GM11168 (cell line): ENCODE results near the gene SLC2A3.
"Not testable (repeated sequence)": the region's sequence is repeated elsewhere in the genome, so short reads cannot be mapped to it uniquely, and the experiment has no call there.

Source experiments
- in situ Hi-C: fragments of 300-500 bp; cut with MboI; formaldehyde crosslinking; loops from one replicate; pipeline ENCODE4 v1.12.0; 2022; ENCODE audit warnings: low sequenced_read_pairs; ENCODE audit not compliant: unreplicated experiment

SLC2A3 gene

DNA sequence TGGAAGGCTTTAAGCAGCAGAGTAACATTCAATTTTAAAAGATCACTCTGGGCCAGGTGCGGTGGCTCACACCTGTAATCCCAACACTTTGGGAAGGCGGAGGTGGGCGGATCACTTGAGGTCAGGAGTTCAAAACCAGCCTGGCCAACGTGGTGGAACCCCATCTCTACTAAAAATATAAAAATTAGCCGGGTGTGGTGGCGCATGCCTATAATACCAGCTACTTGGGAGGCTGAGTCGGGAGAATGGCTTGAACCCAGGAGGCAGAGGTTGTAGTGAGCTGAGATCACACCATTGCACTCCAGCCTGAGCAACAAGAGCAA is 17.8 kb downstream of the SLC2A3 start:
- in situ Hi-C loops = not testable (repeated sequence)

DNA sequence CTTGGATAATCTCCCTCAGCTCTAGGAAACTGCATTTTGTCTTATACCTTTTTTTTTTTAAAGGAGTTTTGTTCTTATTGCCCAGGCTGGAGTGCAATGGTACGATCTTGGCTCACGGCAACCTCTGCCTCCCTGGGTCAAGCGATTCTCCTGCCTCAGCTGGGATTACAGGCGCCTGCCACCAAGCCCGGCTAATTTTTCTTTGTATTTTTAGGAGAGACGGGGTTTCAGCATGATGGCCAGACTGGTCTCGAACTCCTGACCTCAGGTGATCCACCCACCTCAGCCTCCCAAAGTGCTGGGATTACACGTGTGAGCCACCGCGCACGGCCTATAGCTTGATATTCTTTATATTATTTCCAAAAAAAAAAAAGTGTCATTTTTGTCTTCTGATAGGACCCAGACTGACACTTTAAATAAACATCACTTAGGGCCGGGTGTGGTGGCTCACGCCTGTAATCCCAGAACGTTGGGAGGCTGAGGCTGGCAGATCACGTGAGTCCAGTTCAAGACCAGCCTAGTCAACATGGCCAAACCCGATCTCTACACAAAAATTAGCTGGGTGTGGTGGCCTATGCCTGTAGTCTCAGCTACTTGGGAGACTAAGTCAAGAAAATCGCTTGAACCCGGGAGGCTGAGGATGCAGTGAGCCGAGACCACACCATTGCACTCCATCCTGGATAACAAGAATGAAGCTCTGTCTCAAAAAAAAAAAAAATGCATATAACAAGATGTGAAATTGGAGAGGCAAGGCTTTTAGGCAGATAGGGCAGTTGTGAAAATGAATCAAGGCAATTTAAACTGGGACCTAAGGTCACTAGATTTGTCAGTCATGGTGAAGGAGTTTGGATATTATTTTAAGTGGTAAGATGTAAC is 18.4 kb downstream of the SLC2A3 start:
- in situ Hi-C loops = no loop called here

DNA sequence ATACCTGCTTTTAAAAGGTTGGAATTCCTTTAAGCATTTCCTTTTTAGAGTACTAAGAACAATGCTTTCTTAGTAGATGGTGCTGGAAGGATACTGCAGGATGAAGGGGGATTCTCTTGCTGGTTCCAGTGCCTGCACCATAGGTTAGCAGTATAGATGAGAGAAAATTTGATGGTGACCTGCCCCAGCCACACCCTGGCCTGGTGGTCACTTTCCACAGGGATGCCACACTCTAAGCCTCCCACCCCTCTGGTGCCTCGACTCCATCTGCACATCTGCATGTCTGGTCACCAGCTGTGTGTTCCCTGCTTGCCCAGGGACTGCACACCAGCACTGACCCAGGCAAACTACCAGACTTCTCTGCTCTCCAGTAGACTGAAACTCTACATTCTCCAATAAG is 19.1 kb downstream of the SLC2A3 start:
- in situ Hi-C loops = no loop called here

DNA sequence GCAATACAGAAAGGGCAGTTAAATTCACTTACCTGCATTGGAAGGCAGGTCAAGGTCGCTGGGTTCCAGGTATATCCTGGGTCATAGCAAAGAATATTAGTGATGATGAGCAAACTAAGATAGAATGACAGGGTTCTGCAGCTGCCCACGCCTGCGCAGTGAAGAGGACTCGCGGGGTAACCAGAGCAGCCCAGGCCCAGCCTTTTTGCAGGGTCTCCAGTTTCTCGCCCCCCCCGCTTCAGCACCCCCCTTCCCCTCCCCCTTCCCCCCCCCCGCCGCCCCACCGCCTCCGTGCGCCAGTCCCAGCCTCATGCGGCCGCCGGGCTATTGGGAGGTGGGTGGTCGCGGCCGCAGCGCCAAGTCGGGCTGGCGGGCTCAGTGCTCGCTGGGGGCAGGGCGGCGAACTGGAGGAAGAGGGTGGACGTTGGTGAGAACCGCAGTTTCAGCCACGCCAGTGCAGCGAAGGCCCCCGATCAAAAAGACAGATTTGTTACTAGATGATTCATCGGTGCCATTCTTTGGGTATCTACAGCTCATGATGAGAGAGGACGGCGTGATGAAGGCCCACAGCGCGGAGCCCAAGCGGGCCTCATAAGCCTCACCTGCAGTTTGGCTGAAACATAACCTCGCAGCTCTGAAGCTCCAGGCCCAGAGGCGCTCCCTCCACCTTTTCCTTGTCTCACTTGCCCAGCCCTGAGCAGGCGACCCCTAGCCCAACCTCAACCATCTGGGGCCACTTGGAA is 20.2 kb downstream of the SLC2A3 start:
- in situ Hi-C loops = no loop called here

DNA sequence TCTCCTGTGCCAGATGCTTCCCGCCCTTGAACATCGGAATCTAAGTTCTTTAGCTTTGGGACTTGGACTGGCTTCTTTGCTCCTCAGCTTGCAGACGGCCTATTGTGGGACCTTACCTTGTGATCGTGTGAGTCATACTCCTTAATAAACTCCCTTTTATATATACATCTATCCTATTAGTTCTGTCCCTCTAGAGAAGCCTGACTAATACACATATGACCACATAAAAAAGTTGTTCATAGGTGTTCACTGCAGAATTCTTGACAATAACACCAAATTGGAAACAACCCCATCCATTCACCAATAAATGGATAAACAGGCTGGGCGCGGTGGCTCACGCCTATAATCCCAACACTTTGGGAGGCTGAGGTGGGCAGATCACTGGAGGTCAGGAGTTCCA is 25.9 kb downstream of the SLC2A3 start:
- in situ Hi-C loops = not testable (repeated sequence)

DNA sequence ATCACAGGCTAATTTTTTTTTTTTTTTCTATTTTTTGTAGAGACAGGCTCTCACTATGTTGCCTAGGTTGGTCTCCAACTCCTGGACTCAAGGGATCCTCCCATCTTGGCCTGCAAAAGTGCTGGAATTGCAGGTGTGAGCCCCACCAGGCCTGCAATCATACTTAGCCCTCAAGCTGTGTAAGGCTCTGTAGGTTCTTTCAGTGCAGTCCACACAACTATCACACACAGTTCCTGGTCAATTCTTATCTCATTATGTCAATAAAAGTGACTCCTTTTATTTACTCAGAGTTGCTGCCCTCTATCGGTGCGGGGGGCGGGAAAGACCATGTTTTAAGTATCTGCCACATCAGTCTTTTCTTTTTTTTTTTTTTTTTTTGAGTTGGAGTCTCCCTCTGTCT is 29.0 kb downstream of the SLC2A3 start:
- in situ Hi-C loops = no loop called here

DNA sequence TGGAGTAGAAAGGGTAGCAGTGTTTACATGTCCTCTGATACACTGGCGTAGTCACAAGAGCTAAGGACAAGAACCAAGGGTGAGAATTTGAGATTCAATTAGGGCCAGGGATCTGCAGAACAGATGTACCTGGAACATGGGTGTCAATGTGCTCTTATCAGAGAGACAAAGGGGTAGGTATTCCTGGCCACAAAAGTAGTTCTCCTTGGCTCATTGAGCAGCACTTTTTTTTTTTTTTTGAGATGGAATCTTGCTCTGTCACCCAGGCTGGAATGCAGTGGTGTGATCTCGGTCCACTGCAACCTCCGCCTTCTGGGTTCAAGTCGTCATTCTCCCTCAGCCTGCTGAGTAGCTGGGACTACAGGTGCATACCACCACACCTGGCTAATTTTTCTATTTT is 29.7 kb downstream of the SLC2A3 start:
- in situ Hi-C loops = not testable (repeated sequence)

DNA sequence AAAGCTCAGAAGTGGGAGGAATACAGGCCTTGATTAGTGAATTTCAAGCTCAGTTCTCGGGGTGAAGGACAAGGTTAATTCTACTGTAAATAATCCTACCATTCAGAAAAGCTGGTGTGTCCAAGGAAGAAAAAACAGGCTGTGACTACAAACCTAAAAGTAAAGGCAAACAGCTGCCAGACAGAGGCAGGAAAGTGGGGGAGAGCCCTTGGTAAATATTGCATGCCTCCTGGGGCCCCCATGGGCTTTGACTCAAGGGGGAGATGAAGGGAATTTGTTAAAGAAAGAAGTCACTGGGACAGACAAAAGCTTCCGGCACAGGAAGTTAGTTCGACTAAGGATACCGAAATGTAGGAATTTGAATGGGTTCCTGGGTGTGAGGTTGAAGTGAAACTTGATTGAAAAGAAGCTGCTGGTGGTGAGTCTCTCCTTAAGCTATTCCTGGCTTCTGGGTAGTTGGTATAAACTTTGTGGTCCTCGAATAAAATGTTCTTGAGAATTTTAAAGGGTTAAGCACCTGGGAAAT is 30.3 kb downstream of the SLC2A3 start:
- in situ Hi-C loops = not testable (repeated sequence)

DNA sequence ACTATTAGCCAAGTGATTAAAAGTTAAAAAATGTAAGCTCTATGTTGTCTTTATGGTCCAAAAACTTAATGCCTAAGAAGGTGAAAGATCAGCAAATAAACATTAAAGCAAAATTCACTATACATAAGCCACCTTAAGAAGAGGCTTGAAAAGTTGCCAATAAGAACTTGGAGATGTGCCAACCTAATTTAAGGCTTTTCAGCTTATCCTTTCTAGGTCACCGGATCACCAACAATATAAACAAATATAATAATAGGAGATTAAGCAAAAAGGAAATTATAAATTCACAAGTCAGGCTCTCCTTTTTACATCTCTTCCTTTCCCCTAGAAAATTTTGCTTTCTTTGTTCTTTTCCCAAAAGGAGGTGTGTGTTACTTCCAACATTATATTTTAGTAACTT is 30.9 kb downstream of the SLC2A3 start:
- in situ Hi-C loops = no loop called here

DNA sequence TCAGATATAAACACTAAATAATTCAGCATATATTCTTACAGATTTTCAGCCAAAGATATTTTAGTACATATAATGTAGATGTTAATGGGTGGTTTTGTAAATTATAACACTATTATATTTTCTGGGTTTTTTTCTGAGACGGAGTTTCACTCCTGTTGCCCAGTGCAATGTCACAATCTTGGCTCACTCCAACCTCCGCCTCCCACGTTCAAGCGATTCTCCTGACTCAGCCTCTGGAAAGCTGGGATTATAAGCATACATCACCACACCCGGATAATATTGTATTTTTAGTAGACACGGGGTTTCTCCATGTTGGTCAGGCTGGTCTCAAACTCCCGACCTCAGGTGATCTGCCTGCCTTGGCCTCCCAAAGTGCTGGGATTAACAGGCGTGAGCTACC is 33.6 kb downstream of the SLC2A3 start:
- in situ Hi-C loops = not testable (repeated sequence)

DNA sequence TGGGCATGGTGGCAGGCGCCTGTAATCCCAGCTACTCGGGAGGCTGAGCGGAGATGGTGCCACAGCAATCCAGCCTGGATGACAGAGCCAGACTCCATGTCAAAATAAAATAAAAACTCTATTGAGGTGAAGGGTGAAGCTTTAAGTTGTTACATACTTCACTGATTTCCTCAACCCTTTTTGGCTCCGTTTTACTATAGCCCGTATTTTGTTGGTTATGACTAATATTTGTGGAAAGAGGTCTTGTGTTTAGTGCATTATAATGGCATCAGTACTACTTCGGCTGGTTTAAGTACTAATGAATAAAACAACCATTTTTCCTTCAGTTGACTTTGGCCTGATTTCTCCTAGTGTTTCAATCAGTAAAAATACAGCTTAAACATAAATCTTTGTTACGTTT is 36.2 kb downstream of the SLC2A3 start:
- in situ Hi-C loops = no loop called here

DNA sequence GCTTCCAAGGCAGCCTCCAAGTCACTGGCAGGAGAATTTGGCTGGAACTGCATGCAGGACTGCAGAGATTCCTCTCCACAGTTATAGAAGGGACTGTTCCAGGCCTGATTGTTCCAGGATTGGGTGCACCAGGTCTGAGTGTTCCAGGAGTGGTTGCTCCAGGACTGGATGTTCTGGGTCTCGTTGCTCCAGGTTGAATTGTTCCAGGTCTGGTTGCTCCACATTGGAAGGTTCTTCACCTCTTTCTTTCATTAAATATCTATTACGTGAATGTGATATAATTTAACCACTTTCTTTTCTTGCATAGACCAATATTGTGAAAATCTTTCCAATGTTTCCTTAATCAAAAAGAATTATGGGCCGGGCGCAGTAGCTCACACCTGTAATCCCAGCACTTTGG is 39.3 kb downstream of the SLC2A3 start:
- in situ Hi-C loops = not testable (repeated sequence)

DNA sequence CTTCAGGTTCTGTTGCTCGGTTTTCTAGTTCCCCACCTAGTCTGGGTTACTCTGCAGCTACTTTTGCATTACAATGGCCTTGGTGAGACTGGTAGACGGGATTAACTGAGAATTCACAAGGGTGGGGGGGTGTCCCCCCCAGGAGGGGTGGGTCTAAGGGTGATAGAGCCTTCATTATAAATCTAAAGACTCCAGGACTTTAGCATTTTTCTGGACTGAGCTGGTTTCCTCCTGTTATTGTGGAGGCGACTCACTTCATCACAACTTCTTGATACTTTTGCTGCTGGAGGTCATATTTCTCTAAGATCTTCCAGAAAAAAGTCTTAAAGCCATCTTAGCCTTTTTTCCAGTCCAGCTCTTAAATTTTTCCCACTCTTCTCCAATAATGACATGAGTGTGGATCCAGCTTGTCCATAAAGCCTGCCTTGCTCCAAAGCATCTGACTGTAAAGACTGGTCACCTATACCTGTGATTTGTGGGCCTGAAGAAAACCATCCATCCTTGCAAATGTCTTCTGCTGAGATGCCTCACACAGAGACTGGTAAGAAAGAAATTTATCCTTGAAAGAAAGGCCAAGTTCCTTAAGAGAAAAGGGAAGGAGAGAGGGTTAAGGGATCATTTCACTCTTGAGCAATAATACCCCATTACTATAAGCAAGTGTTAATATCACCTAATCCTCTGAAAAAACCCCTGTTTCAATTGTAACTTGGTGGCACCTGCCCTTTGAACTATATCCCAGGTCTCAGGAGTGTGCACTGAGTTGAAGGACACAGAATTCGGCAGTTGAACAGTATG is 43.6 kb downstream of the SLC2A3 start:
- in situ Hi-C loops = no loop called here

DNA sequence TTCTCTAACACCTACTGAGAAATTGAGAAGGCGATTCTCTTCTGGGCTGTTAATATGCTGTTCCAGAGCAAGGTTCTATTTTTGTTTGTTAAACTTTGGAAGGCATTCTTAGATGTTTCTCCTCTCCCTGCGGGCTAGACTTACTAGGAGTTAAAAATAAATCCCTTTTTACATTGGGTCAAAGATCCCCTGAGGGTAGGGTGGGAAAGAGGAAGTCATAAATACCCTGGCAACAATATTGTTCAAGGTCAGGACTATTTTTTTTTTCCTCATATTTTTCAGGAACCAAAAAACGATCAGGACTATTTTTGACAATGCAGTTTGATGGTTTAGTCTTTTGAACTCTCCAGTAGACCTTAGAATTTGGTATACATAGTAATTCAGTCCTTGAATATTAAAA is 51.3 kb downstream of the SLC2A3 start:
- in situ Hi-C loops = no loop called here

DNA sequence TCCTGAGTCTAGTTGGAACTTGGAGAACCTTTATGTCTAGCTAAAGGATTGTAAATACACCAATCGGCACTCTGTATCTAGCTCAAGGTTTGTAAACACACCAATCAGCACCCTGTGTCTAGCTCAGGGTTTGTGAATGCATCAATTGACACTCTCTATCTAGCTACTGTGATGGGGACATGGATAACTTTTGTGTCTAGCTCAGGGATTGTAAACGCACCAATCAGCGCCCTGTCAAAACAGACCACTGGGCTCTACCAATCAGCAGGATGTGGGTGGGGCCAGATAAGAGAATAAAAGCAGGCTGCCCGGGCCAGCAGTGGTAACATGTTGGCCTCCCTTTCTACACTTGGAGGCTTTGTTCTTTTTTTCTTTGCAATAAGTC is 54.3 kb downstream of the SLC2A3 start:
- in situ Hi-C loops = not testable (repeated sequence)

DNA sequence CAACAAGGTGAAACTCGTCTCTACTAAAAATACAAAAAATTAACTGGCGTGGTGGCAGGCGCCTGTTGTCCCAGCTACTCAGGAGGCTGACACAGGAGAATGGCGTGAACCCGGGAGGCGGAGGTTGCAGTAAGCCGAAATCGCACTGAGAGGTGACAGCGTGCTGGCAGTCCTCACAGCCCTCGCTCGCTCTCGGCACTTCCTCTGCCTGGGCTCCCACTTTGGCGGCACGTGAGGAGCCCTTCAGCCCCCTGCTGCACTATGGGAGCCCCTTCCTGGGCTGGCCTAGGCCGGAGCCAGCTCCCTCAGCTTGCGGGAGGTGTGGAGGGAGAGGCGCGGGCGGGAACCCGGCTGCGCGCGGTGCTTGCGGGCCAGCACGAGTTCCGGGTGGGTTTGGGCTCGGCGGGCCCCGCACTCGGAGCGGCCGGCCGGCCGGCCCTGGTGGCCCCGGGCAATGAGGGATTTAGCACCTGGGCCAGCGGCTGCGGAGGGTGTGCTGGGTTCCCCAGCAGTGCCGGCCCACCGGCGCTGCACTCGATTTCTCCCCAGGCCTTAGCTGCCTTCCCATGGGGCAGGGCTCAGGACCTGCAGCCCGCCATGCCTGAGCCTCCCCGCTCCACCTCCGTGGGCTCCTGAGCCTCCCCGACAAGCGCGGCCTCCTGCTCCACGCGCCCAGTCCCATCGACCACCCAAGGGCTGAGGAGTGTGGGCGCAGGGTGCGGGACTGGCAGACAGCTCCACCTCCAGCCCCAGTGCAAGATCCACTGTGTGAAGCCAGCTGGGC is 54.8 kb downstream of the SLC2A3 start:
- in situ Hi-C loops = not testable (repeated sequence)

DNA sequence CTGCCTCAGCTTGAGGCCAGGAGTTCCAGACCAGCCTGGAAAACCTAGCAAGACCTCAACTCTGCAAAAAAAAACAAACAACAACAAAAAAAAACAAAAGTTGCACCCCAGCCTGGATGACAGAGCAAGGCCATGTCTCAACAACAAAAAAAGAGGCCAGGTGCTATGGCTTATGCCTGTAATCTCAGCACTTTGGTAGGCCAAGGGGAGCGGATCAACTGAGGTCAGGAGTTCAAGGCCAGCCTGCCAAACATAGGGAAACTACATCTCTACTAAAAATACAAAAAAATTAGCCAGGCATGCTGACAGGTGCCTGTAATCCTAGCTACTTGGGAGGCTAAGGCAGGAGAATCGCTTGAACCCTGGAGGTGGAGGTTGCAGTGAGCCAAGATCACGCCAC is 56.7 kb downstream of the SLC2A3 start:
- in situ Hi-C loops = no loop called here

DNA sequence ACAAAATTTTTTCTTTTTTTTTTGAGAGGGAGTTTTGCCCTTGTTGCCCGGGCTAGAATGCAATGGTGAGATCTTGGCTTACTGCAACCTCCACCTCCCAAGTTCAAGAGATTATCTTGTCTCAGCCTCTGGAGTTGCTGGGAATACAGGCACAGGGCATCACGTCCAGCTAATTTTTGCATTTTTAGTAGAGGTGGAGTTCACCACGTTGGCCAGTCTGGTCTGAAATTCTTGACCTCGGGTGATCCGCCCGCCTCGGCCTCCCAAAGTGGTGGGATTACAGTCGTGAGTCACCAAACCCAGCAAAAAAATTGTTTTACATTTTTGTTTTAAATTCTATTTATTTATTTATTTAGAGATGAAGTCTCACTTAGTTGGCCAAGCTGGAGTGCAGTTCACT is 58.6 kb downstream of the SLC2A3 start:
- in situ Hi-C loops = no loop called here

DNA sequence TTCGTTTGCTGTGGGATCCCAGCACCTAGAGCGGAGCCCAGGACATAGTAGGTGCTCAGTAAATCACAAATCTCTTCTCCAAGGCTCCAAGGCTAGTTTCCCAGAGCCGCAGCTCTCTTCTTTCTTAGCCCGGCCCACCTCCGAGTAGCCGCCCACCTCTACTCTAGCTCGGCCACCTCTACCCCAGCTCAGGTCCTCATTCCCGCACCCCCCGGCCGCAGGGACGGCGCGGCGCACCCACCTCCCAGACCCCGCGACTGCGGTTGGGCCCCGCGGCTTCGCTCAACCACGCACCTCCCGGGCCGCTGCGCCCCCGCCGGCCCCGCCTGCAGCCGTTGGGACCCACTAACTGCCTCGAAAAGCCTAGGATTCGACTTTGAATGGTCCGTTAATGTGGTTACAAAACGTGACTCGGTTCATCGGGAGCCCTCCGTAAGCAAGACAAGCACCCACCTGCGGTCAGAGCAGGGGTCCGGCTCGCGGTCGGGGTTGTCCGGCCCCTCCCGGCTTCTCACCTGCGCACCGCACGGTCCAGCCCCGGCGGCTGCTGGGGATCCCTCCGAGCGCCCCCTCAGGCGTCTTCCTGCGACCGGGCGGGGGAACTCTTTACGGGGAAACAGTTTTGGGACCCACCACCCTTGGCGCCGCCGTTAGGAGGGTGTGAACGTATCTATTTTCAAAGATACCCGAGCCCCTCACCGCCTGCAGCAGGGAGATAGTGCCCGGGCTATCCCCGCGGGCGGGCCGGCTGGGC is 63.2 kb downstream of the SLC2A3 start, which contains the start of gene SLC2A14:
Gene SLC2A14, minus strand, starts transcription at position 350 of the 754 bp plus-strand sequence. CDS start 3,035 bp downstream, outside the sequence.
- in situ Hi-C loops = no loop called here
